SK-N-SH (cell line): Measurements from ENCODE around the gene CXCR3. TPM values are rescaled to one million over a fixed set of nuclear protein-coding genes. Genes with fewer than 3 reads are reported as not detected.

Experiments
- CTCF ChIA-PET: fragments of 300-600, 350-600 bp; formaldehyde crosslinking; extraction: SDS; loops from one replicate; lab custom pipeline; 2021; lab: Yijun Ruan, JAX
- POLR2A ChIA-PET: fragments of 350-600 bp; sonication (Branson Sonifier 250); formaldehyde crosslinking; extraction: SDS; loops from one replicate; lab custom pipeline; 2020; ENCODE audit warnings: antibody characterized with exemption, inconsistent platforms; lab: Yijun Ruan, JAX
- DNase-seq: peaks from one replicate; pipeline ENCODE4 v3.0.0; 2012
- H2AFZ ChIP-seq: fragments of 200-600 bp; sonication (generic); 2 replicates; pipeline ENCODE4 v1.8.1; 2016; ENCODE audit warnings: antibody characterized with exemption, mild to moderate bottlenecking, low read depth
- H3F3A ChIP-seq: fragments of 200-600 bp; sonication (generic); replicated peaks from 2 replicates; pipeline ENCODE3; 2016; ENCODE audit warnings: antibody characterized with exemption, mild to moderate bottlenecking; ENCODE audit not compliant: insufficient read depth
- H3K27ac ChIP-seq, 2 experiments: fragments of 200-500 bp in 1 of 2; fragments of 200-600 bp in 1 of 2; sonication (Bioruptor generic) in 1 of 2; sonication (generic), shearing (Covaris generic) in 1 of 2; 2 replicates each; pipeline versions ENCODE4 v1.5.1 to v1.6.1; 2014 to 2016; ENCODE audit warnings: low read depth in 2 of 2, inconsistent platforms in 1 of 2, low read length in 1 of 2, mild to moderate bottlenecking in 1 of 2, mixed read lengths in 1 of 2
- H3K27me3 ChIP-seq: fragments of 200-600 bp; sonication (generic), shearing (Covaris generic); 2 replicates; pipeline ENCODE4 v1.6.1; 2016; ENCODE audit warnings: mixed run types; ENCODE audit not compliant: insufficient read depth
- H3K36me3 ChIP-seq, 2 experiments: fragments of 200-500 bp in 1 of 2; fragments of 200-600 bp in 1 of 2; sonication (Bioruptor generic) in 1 of 2; sonication (generic) in 1 of 2; replicated peaks in 1 of 2; 2 replicates each; pipeline versions ENCODE3 to v1.5.1; 2014 to 2016; ENCODE audit warnings: low read length in 1 of 2, mild to moderate bottlenecking in 1 of 2; ENCODE audit not compliant: insufficient read depth in 2 of 2, control insufficient read depth in 1 of 2
- H3K4me1 ChIP-seq, 2 experiments: fragments of 200-500 bp in 1 of 2; fragments of 200-600 bp in 1 of 2; sonication (Bioruptor generic) in 1 of 2; sonication (generic), shearing (Covaris generic) in 1 of 2; 2 replicates each; pipeline versions ENCODE4 v1.5.1 to v1.6.1; 2014 to 2016; ENCODE audit warnings: low read depth in 1 of 2, low read length in 1 of 2, mixed run types in 1 of 2; ENCODE audit not compliant: insufficient read depth in 2 of 2, control insufficient read depth in 1 of 2
- H3K4me2 ChIP-seq: fragments of 200-600 bp; sonication (generic), shearing (Covaris generic); 2 replicates; pipeline ENCODE4 v1.6.1; 2017; ENCODE audit warnings: mixed run types
- H3K4me3 ChIP-seq, 2 experiments: fragments of 200-500 bp in 1 of 2; fragments of 200-600 bp in 1 of 2; sonication (Bioruptor generic) in 1 of 2; sonication (generic), shearing (Covaris generic) in 1 of 2; 2 replicates each; pipeline versions ENCODE4 v1.5.1 to v1.8.1; 2014 to 2016; ENCODE audit warnings: low read depth in 2 of 2, inconsistent platforms in 1 of 2, low read length in 1 of 2, mild to moderate bottlenecking in 1 of 2, mixed read lengths in 1 of 2, moderate library complexity in 1 of 2
- H3K79me2 ChIP-seq: fragments of 200-600 bp; sonication (generic); 2 replicates; pipeline ENCODE4 v1.8.1; 2017; ENCODE audit warnings: mild to moderate bottlenecking; ENCODE audit not compliant: insufficient read depth
- H3K9ac ChIP-seq: fragments of 200-600 bp; sonication (generic); 2 replicates; pipeline ENCODE4 v1.6.1; 2017; ENCODE audit warnings: mixed run types
- H3K9me2 ChIP-seq: fragments of 200-600 bp; sonication (generic); 2 replicates; pipeline ENCODE4 v1.6.1; 2017; ENCODE audit warnings: mixed run types
- H3K9me3 ChIP-seq: fragments of 200-600 bp; sonication (generic); 2 replicates; pipeline ENCODE4 v1.6.1; 2017; ENCODE audit warnings: mixed run types, mild to moderate bottlenecking, moderate library complexity
- H4K20me1 ChIP-seq: fragments of 200-600 bp; sonication (generic); 2 replicates; pipeline ENCODE4 v1.6.1; 2017; ENCODE audit warnings: mild to moderate bottlenecking, mixed run types; ENCODE audit not compliant: insufficient read depth
- CHD2 ChIP-seq: fragments of 150-350 bp; IDR thresholded peaks from 2 replicates; pipeline ENCODE4 v1.6.1; 2018; ENCODE audit warnings: low read length; ENCODE audit not compliant: partially characterized antibody
- ELF1 ChIP-seq: IDR thresholded peaks from 2 replicates; pipeline ENCODE4 v1.4.0; 2012
- EP300 ChIP-seq, 2 experiments: IDR thresholded peaks; 2 replicates each; pipeline versions ENCODE4 v1.4.0 to v1.6.1; 2012; ENCODE audit warnings: borderline replicate concordance in 1 of 2, low read depth in 1 of 2, low read length in 1 of 2
- EZH2phosphoT487 ChIP-seq: fragments of 200-600 bp; sonication (generic); IDR thresholded peaks from 2 replicates; pipeline ENCODE4 v1.6.1; 2017; ENCODE audit warnings: low read depth, mixed run types, mild to moderate bottlenecking, antibody characterized with exemption, moderate library complexity, borderline replicate concordance
- FOXM1 ChIP-seq: IDR thresholded peaks from 2 replicates; pipeline ENCODE4 v1.4.0; 2012; ENCODE audit warnings: low read depth, mild to moderate bottlenecking
- GABPA ChIP-seq: IDR thresholded peaks from 2 replicates; pipeline ENCODE4 v1.4.0; 2012; ENCODE audit warnings: low read depth, mild to moderate bottlenecking
- MXI1 ChIP-seq: IDR thresholded peaks from 2 replicates; pipeline ENCODE4 v1.6.1; 2012; ENCODE audit warnings: mild to moderate bottlenecking, low read depth, low read length, improper control_type of control experiment
- NFIC ChIP-seq: IDR thresholded peaks from 2 replicates; pipeline ENCODE4 v1.4.0; 2012; ENCODE audit warnings: borderline replicate concordance
- RCOR1 ChIP-seq: fragments of 150-350 bp; IDR thresholded peaks from 2 replicates; pipeline ENCODE4 v1.6.1; 2017; ENCODE audit warnings: antibody characterized with exemption, low read length
- SIN3A ChIP-seq: IDR thresholded peaks from 2 replicates; pipeline ENCODE4 v1.6.1; 2012; ENCODE audit warnings: low read depth, mild to moderate bottlenecking, low read length, moderate library complexity, borderline replicate concordance
- SMC3 ChIP-seq: IDR thresholded peaks from 2 replicates; pipeline ENCODE4 v1.6.1; 2012; ENCODE audit warnings: low read depth, low read length, improper control_type of control experiment
- TCF12 ChIP-seq: IDR thresholded peaks from 2 replicates; pipeline ENCODE4 v1.4.0; 2012
- TEAD4 ChIP-seq: IDR thresholded peaks from 2 replicates; pipeline ENCODE4 v1.4.0; 2012; ENCODE audit warnings: mild to moderate bottlenecking, borderline replicate concordance; ENCODE audit not compliant: insufficient read depth
- USF2 ChIP-seq: fragments of 150-350 bp; IDR thresholded peaks from 2 replicates; pipeline ENCODE4 v1.6.1; 2017; ENCODE audit warnings: antibody characterized with exemption, low read length, low read depth, borderline replicate concordance
- WGBS: methylation state at CpG from one replicate; pipeline ENCODE4 v1.1.6; 2017; ENCODE audit warnings: low lambda C conversion rate; 5-methylcytosine and 5-hydroxymethylcytosine counted together
- polyA plus RNA-seq, 3 experiments: library from polyadenylated mRNA; depleted of rRNA; stranded (reverse); fragments of >200 nt; gene quantifications; 2 replicates each; pipeline ENCODE4 v1.2.3, GENCODE V29; 2012
- TF ChIP-seq, protein P1 (sequence below): IDR thresholded peaks from 2 replicates; pipeline ENCODE4 v1.4.0; 2012; ENCODE audit warnings: low read depth, borderline replicate concordance
- TF ChIP-seq, protein P2 (sequence below): IDR thresholded peaks from 2 replicates; pipeline ENCODE4 v1.4.0; 2012; ENCODE audit warnings: low read depth, borderline replicate concordance
- TF ChIP-seq, protein P3 (sequence below): fragments of 200-600 bp; sonication (generic); IDR thresholded peaks from 2 replicates; pipeline ENCODE4 v1.6.1; 2017; ENCODE audit warnings: antibody characterized with exemption, mild to moderate bottlenecking, moderate library complexity

CXCR3 gene
- polyA plus RNA-seq, 1 of the 3 experiments (the other 2 are of a cell fraction): not detected

DNA sequence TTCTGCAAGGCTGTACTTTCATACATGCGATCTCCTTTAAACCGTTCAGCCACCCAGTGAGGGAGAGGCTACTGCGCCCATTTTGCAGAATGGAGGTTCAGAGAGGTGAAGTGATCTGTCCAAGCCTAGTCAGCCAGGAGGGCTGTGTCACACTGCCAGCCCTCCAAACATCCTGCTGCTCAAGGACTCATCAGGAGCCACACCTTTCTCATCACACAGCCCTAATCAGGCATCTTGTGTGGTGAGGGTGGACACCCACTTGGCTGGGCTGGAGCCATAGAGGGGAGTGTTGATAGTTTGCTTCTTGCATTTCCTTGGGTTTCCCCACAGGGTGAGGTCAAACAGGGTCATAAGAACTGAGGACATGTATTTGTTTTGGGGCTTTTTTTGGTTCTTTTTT, 5.4 kb upstream of the CXCR3 start:
- H3K79me2 ChIP-seq: no peaks in the 10 kb centered on the region
- H3K4me1 ChIP-seq: no peaks in the 10 kb centered on the region
- no peaks in the 10 kb centered on the region for H3F3A ChIP-seq
- no peaks in the 10 kb centered on the region; the same call in 1 of the 2 replicates for H3K27me3 ChIP-seq
- 29% methylated on average over 1 of the region's 3 CpGs for WGBS
- H3K4me3 ChIP-seq: no peak overlapping the region
- H3K27ac ChIP-seq: no peak overlapping the region
- CTCF ChIA-PET: no interaction called here
- no peaks in the 10 kb centered on the region for H4K20me1 ChIP-seq
- TF ChIP-seq EZH2phosphoT487: no peak
- TF ChIP-seq, protein P1, sequence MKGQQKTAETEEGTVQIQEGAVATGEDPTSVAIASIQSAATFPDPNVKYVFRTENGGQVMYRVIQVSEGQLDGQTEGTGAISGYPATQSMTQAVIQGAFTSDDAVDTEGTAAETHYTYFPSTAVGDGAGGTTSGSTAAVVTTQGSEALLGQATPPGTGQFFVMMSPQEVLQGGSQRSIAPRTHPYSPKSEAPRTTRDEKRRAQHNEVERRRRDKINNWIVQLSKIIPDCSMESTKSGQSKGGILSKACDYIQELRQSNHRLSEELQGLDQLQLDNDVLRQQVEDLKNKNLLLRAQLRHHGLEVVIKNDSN: no peak
- no peak for TF ChIP-seq TEAD4
- TF ChIP-seq, protein P2, sequence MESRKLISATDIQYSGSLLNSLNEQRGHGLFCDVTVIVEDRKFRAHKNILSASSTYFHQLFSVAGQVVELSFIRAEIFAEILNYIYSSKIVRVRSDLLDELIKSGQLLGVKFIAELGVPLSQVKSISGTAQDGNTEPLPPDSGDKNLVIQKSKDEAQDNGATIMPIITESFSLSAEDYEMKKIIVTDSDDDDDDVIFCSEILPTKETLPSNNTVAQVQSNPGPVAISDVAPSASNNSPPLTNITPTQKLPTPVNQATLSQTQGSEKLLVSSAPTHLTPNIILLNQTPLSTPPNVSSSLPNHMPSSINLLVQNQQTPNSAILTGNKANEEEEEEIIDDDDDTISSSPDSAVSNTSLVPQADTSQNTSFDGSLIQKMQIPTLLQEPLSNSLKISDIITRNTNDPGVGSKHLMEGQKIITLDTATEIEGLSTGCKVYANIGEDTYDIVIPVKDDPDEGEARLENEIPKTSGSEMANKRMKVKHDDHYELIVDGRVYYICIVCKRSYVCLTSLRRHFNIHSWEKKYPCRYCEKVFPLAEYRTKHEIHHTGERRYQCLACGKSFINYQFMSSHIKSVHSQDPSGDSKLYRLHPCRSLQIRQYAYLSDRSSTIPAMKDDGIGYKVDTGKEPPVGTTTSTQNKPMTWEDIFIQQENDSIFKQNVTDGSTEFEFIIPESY: no peak
- TF ChIP-seq USF2: no peak
- TF ChIP-seq SIN3A: no peak
- no peak for TF ChIP-seq SMC3
- no peak for TF ChIP-seq CHD2
- TF ChIP-seq MXI1: no peak
- TF ChIP-seq EP300 (IDR thresholded peaks at IDR 0.05; ENCODE audit: borderline replicate concordance in 1 of 2, low read depth in 1 of 2, low read length in 1 of 2): no peak
- TF ChIP-seq NFIC: no peak
- TF ChIP-seq FOXM1: no peak
- no peak for TF ChIP-seq TCF12
- TF ChIP-seq, protein P3, sequence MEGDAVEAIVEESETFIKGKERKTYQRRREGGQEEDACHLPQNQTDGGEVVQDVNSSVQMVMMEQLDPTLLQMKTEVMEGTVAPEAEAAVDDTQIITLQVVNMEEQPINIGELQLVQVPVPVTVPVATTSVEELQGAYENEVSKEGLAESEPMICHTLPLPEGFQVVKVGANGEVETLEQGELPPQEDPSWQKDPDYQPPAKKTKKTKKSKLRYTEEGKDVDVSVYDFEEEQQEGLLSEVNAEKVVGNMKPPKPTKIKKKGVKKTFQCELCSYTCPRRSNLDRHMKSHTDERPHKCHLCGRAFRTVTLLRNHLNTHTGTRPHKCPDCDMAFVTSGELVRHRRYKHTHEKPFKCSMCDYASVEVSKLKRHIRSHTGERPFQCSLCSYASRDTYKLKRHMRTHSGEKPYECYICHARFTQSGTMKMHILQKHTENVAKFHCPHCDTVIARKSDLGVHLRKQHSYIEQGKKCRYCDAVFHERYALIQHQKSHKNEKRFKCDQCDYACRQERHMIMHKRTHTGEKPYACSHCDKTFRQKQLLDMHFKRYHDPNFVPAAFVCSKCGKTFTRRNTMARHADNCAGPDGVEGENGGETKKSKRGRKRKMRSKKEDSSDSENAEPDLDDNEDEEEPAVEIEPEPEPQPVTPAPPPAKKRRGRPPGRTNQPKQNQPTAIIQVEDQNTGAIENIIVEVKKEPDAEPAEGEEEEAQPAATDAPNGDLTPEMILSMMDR: no peak
- TF ChIP-seq RCOR1: no peak
- no peak for TF ChIP-seq ELF1
- no peak for TF ChIP-seq GABPA
- DNase-seq: no peak
- H3K9ac ChIP-seq: no peak overlapping the region
- H3K36me3 ChIP-seq: no peaks in the 10 kb centered on the region
- H3K9me2 ChIP-seq: no peaks in the 10 kb centered on the region
- H3K4me2 ChIP-seq: no peak overlapping the region
- no peak overlapping the region for H2AFZ ChIP-seq
- POLR2A ChIA-PET: no interaction called here
- no peaks in the 10 kb centered on the region for H3K9me3 ChIP-seq
